Measurements from ENCODE around the gene ZNF652.

Gene ZNF652

GRCh38 chr17:49386373-49386772 is 24.3 kb upstream of the ZNF652 start:
- DNase-seq (ENCODE audit: low read depth): no peak
- no peak for TF ChIP-seq CTCF (conservative IDR thresholded peaks at IDR 0.05; ENCODE audit: low read depth, low read length)
- no peak overlapping the region for H3K4me3 ChIP-seq (ENCODE audit: low read length)

- H3K4me3 ChIP-seq (ENCODE audit: low read length): no peak overlapping the region
- DNase-seq (ENCODE audit: low read depth): no peak
- no peak for TF ChIP-seq CTCF (conservative IDR thresholded peaks at IDR 0.05; ENCODE audit: low read depth, low read length)
These were observed 22.9 kb upstream of the ZNF652 start for GRCh38 chr17:49384951-49385350.

GRCh38 chr17:49383060-49383459 is 21.0 kb upstream of the ZNF652 start:
- no peak for DNase-seq (ENCODE audit: low read depth)

GRCh38 chr17:49382556-49382955 is 20.5 kb upstream of the ZNF652 start:
- no peak overlapping the region for H3K4me3 ChIP-seq (ENCODE audit: low read length)
- DNase-seq (ENCODE audit: low read depth): no peak
- no peak for TF ChIP-seq CTCF (conservative IDR thresholded peaks at IDR 0.05; ENCODE audit: low read depth, low read length)

More at GRCh38 chr17:49383060-49383459, 21.0 kb upstream of the ZNF652 start:
- no peak overlapping the region for H3K4me3 ChIP-seq (ENCODE audit: low read length)
- no peak for TF ChIP-seq CTCF (conservative IDR thresholded peaks at IDR 0.05; ENCODE audit: low read depth, low read length)

- H3K4me3 ChIP-seq (ENCODE audit: low read length): no peak overlapping the region
- DNase-seq (ENCODE audit: low read depth): no peak
- no peak for TF ChIP-seq CTCF (conservative IDR thresholded peaks at IDR 0.05; ENCODE audit: low read depth, low read length)
These were observed 19.7 kb upstream of the ZNF652 start for GRCh38 chr17:49381793-49382192.

GRCh38 chr17:49381033-49381432 is 19.0 kb upstream of the ZNF652 start:
- DNase-seq (ENCODE audit: low read depth): no peak
- no peak for TF ChIP-seq CTCF (conservative IDR thresholded peaks at IDR 0.05; ENCODE audit: low read depth, low read length)
- no peak overlapping the region for H3K4me3 ChIP-seq (ENCODE audit: low read length)

GRCh38 chr17:49379926-49380325 is 17.9 kb upstream of the ZNF652 start:
- DNase-seq (ENCODE audit: low read depth): no peak

More at GRCh38 chr17:49379926-49380325, 17.9 kb upstream of the ZNF652 start:
- no peak for TF ChIP-seq CTCF (conservative IDR thresholded peaks at IDR 0.05; ENCODE audit: low read depth, low read length)
- no peak overlapping the region for H3K4me3 ChIP-seq (ENCODE audit: low read length)

All from retinal pigment epithelial cell (primary cell).